ENCODE results near the gene RNF182.

RNF182 gene

GRCh38 chr6:14028631-14029030 lies 103.9 kb downstream of the RNF182 start:
- Histone ChIP-seq H3K27ac (no peak overlapping the region), H3K9ac (no peak overlapping the region), H3K4me3 (IDR thresholded peaks at IDR 0.05; ENCODE audit: insufficient read depth, low read depth, low read length) (no peak overlapping the region)

GRCh38 chr6:14029605-14030004 lies 104.9 kb downstream of the RNF182 start:
- Histone ChIP-seq H3K36me3 (ENCODE audit: insufficient read depth) (no peaks in the 10 kb centered on the region), H4K20me1 (ENCODE audit: insufficient read depth) (no peaks in the 10 kb centered on the region), H3K27ac (no peak overlapping the region), H3K4me1 (ENCODE audit: low read depth, poor library complexity, severe bottlenecking) (no peaks in the 10 kb centered on the region), H3K79me2 (ENCODE audit: insufficient read depth, low read depth) (no peaks in the 10 kb centered on the region), H2AFZ (ENCODE audit: low read depth) (no peak overlapping the region), H3K9ac (no peak overlapping the region), H3K4me3 (IDR thresholded peaks at IDR 0.05; ENCODE audit: insufficient read depth, low read depth, low read length) (no peak overlapping the region), H3K4me2 (no peak overlapping the region), H3K27me3 (ENCODE audit: insufficient read depth, low read depth) (no peaks in the 10 kb centered on the region)
- TF ChIP-seq CTCF (conservative IDR thresholded peaks at IDR 0.05; ENCODE audit: low read depth, low read length) = no peak

More at GRCh38 chr6:14028631-14029030, 103.9 kb downstream of the RNF182 start:
- Histone ChIP-seq H4K20me1 (ENCODE audit: insufficient read depth) (no peaks in the 10 kb centered on the region), H3K27me3 (ENCODE audit: insufficient read depth, low read depth) (no peaks in the 10 kb centered on the region), H3K4me2 (no peak overlapping the region), H2AFZ (ENCODE audit: low read depth) (no peak overlapping the region), H3K4me1 (ENCODE audit: low read depth, poor library complexity, severe bottlenecking) (no peaks in the 10 kb centered on the region), H3K79me2 (ENCODE audit: insufficient read depth, low read depth) (no peaks in the 10 kb centered on the region), H3K36me3 (ENCODE audit: insufficient read depth) (no peaks in the 10 kb centered on the region)
- TF ChIP-seq CTCF (conservative IDR thresholded peaks at IDR 0.05; ENCODE audit: low read depth, low read length) = no peak
